ENCODE measurements around the gene DDX24. TPM values are rescaled to one million over a fixed set of nuclear protein-coding genes. Genes with fewer than 3 reads are reported as not detected.
A peak's percentile ranks its signal among the peaks of the same experiment; 100 is the strongest.

The DDX24 gene
- total RNA-seq, 1 donor: 130 TPM

- TF ChIP-seq CTCF (IDR thresholded peaks at IDR 0.05; ENCODE audit: insufficient read depth, low read length): no peak
- no peak overlapping the region for H3K4me3 ChIP-seq (ENCODE audit: low read depth, low read length)
- DNase-seq (ENCODE audit: low read depth): peak; percentile 16
These were observed 38.4 kb downstream of the DDX24 start for GRCh38 chr14:94042433-94043091.

- no peak for TF ChIP-seq CTCF (IDR thresholded peaks at IDR 0.05; ENCODE audit: insufficient read depth, low read length)
- peak; percentile 92 for DNase-seq (ENCODE audit: low read depth)
- H3K4me3 ChIP-seq (ENCODE audit: low read depth, low read length): no peak overlapping the region
These were observed 39.3 kb downstream of the DDX24 start for GRCh38 chr14:94041551-94042346.

GRCh38 chr14:94040796-94041195, 40.2 kb downstream of the DDX24 start:
- TF ChIP-seq CTCF (IDR thresholded peaks at IDR 0.05; ENCODE audit: insufficient read depth, low read length): no peak
- no peak overlapping the region for H3K4me3 ChIP-seq (ENCODE audit: low read depth, low read length)

GRCh38 chr14:94040247-94040646, 40.8 kb downstream of the DDX24 start:
- DNase-seq (ENCODE audit: low read depth): no peak
- no peak overlapping the region for H3K4me3 ChIP-seq (ENCODE audit: low read depth, low read length)
- no peak for TF ChIP-seq CTCF (IDR thresholded peaks at IDR 0.05; ENCODE audit: insufficient read depth, low read length)

More at GRCh38 chr14:94040796-94041195, 40.2 kb downstream of the DDX24 start:
- no peak for DNase-seq (ENCODE audit: low read depth)

- no peak for TF ChIP-seq CTCF (IDR thresholded peaks at IDR 0.05; ENCODE audit: insufficient read depth, low read length)
- no peak overlapping the region for H3K4me3 ChIP-seq (ENCODE audit: low read depth, low read length)
- no peak for DNase-seq (ENCODE audit: low read depth)
These were observed 41.9 kb downstream of the DDX24 start for GRCh38 chr14:94038921-94039629.

- H3K4me3 ChIP-seq (ENCODE audit: low read depth, low read length): no peak overlapping the region
- no peak for TF ChIP-seq CTCF (IDR thresholded peaks at IDR 0.05; ENCODE audit: insufficient read depth, low read length)
- no peak for DNase-seq (ENCODE audit: low read depth)
These were observed 42.5 kb downstream of the DDX24 start for GRCh38 chr14:94038510-94038909.

All from fibroblast of the aortic adventitia (primary cell).